ENCODE measurements around the gene DGAT2.

Gene DGAT2

GRCh38 chr11:75836417-75836816 is 67.8 kb downstream of the DGAT2 start:
- DNase-seq = no peak

GRCh38 chr11:75839851-75840250 is 71.3 kb downstream of the DGAT2 start:
- no peak for DNase-seq

- DNase-seq = no peak
Observed at GRCh38 chr11:75840522-75840921, 71.9 kb downstream of the DGAT2 start.

GRCh38 chr11:75841739-75842138 is 73.2 kb downstream of the DGAT2 start:
- DNase-seq = no peak

GRCh38 chr11:75845324-75845723 is 76.7 kb downstream of the DGAT2 start:
- DNase-seq = no peak

GRCh38 chr11:75849894-75850293 is 81.3 kb downstream of the DGAT2 start:
- no peak for DNase-seq

- DNase-seq = no peak
Observed at GRCh38 chr11:75850787-75851186, 82.2 kb downstream of the DGAT2 start.
